BLaER1 (cell line): ENCODE data around the gene CA10.

ENCODE experiments used
- H3K27ac ChIP-seq: shearing (Covaris generic); formaldehyde crosslinking; 2 replicates; pipeline ENCODE4 v1.8.1; 2022
- H3K27me3 ChIP-seq: shearing (Covaris generic); formaldehyde crosslinking; 2 replicates; pipeline ENCODE4 v1.8.1; 2022
- H3K36me3 ChIP-seq: shearing (Covaris generic); formaldehyde crosslinking; 2 replicates; pipeline ENCODE4 v1.8.1; 2022
- H3K4me1 ChIP-seq: shearing (Covaris generic); formaldehyde crosslinking; 2 replicates; pipeline ENCODE4 v1.8.1; 2022
- H3K4me2 ChIP-seq: shearing (Covaris generic); formaldehyde crosslinking; 2 replicates; pipeline ENCODE4 v1.8.1; 2022
- H3K4me3 ChIP-seq: shearing (Covaris generic); formaldehyde crosslinking; 2 replicates; pipeline ENCODE4 v1.8.1; 2022
- H3K9ac ChIP-seq: shearing (Covaris generic); formaldehyde crosslinking; 2 replicates; pipeline ENCODE4 v1.8.1; 2022
- H3K9me3 ChIP-seq: shearing (Covaris generic); formaldehyde crosslinking; 2 replicates; pipeline ENCODE4 v1.8.1; 2022
- H4K20me1 ChIP-seq: shearing (Covaris generic); formaldehyde crosslinking; 2 replicates; pipeline ENCODE4 v1.8.1; 2022
- Cebpa-rat ChIP-seq: shearing (Covaris generic); IDR thresholded peaks from 2 replicates; pipeline ENCODE4 v1.8.1; 2022

CA10 gene

GRCh38 chr17:51767287-51767686, 391.2 kb downstream of the CA10 start:
- Histone ChIP-seq H4K20me1 (no peaks in the 10 kb centered on the region), H3K9me3 (no peaks in the 10 kb centered on the region), H3K27ac (no peak overlapping the region), H3K9ac (no peak overlapping the region), H3K4me1 (peaks cover 5% of the 10 kb centered on the region; the same call in 1 of the 2 replicates), H3K4me3 (no peak overlapping the region), H3K4me2 (no peak overlapping the region), H3K27me3 (no peaks in the 10 kb centered on the region), H3K36me3 (no peaks in the 10 kb centered on the region)
- no peak for TF ChIP-seq Cebpa-rat

DNA sequence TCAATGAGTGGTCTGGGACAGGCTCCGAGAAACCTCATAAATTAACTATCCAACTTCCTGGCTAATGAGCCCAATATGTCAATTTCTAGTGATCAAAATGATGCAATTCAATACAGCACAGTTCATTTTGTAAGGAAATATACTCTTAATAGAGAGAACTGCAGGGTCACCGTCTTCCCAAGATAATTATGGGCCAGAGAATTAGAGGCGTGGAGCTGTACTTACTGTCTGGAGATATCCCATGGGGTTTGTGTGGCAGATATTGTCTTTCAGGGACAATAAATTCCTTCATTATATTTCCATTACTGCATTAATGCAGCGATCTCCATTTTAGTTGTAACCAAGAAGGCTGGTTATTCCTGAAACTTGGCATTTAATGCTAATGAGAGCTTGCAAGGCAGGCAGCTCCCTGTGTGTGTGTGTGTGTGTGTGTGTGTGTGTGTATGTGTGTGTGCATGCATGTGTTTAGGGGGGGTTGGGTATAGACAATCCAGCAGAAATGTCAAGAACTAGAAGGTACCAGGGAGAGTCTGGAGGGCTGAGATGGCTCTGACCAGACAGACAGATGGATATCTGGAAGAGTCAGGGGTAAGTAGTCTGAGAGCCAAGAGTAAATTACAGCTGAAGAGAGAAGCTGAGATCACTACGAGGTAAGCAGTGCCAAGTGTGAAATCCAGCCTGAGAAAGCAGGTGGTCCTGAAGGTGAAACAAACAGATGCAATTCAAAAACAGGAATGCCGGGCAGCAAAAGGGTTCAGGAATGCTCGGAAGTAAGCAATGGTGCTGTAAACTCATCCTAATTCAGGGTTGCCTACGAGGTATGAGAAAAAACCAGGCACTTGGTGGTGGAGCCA, 393.0 kb downstream of the CA10 start:
- Histone ChIP-seq H4K20me1 (no peaks in the 10 kb centered on the region), H3K4me3 (no peak overlapping the region), H3K36me3 (no peaks in the 10 kb centered on the region), H3K4me2 (no peak overlapping the region), H3K9me3 (no peaks in the 10 kb centered on the region), H3K27ac (no peak overlapping the region), H3K4me1 (peaks cover 5% of the 10 kb centered on the region; the same call in 1 of the 2 replicates), H3K9ac (no peak overlapping the region), H3K27me3 (no peaks in the 10 kb centered on the region)
- TF ChIP-seq Cebpa-rat = no peak

- H3K4me2 ChIP-seq = no peak overlapping the region
- no peak overlapping the region for H3K9ac ChIP-seq
- no peaks in the 10 kb centered on the region for H3K36me3 ChIP-seq
- no peaks in the 10 kb centered on the region for H3K27me3 ChIP-seq
- H3K27ac ChIP-seq = no peak overlapping the region
- H3K4me3 ChIP-seq = no peak overlapping the region
- peaks cover under 1% of the 10 kb centered on the region; the same call in 1 of the 2 replicates for H3K4me1 ChIP-seq
- H3K9me3 ChIP-seq = no peaks in the 10 kb centered on the region
- no peaks in the 10 kb centered on the region for H4K20me1 ChIP-seq
- no peak for TF ChIP-seq Cebpa-rat
Observed at GRCh38 chr17:51764387-51764971, 394.0 kb downstream of the CA10 start.

DNA sequence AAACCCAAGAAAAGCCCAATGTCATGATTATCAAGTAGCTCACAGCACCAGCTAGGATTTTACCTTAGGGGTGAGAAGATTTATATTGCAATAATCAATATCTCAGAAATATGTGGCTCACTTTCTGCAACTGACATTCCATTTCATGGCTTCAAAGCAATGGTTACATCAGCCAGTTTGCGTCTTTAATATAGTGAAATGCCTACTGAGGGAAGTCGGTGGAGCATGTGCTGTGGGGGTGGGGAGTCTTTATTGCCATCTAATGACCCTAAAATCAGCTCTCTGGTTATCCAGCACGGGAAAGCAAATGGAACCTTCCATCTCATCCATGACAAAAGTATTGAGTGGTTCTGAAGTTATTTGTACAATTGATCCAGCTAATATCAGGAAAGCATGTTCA, 395.5 kb downstream of the CA10 start:
- Histone ChIP-seq H3K9me3 (no peaks in the 10 kb centered on the region), H3K27ac (no peak overlapping the region), H3K36me3 (no peaks in the 10 kb centered on the region), H3K4me2 (no peak overlapping the region), H3K4me1 (no peaks in the 10 kb centered on the region), H4K20me1 (no peaks in the 10 kb centered on the region), H3K9ac (no peak overlapping the region), H3K4me3 (no peak overlapping the region), H3K27me3 (no peaks in the 10 kb centered on the region)
- TF ChIP-seq Cebpa-rat = no peak

- Histone ChIP-seq H3K4me3 (no peak overlapping the region), H3K36me3 (no peaks in the 10 kb centered on the region), H3K4me1 (no peaks in the 10 kb centered on the region), H3K4me2 (no peak overlapping the region), H3K27me3 (no peaks in the 10 kb centered on the region), H3K27ac (no peak overlapping the region), H3K9me3 (no peaks in the 10 kb centered on the region), H4K20me1 (no peaks in the 10 kb centered on the region), H3K9ac (no peak overlapping the region)
- TF ChIP-seq Cebpa-rat = no peak
Observed at GRCh38 chr17:51761105-51761504, 397.4 kb downstream of the CA10 start.

DNA sequence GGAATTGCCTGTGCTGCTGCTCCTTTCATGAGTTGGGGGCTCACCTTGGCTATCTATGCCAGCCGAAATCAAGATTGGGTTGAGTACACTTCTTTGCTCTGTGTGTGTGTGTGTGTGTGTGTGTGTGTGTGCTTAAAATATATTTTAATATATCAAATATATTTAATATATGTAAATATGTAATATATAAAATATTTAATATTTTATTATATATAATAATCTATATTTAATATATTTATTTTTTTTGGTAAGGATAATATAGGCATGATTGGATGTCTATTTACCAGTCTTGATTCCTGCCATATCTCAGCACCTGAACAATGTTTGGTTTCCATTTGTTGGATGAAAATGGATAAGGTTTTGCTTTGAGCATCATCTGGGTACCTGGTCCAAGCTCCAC, 399.3 kb downstream of the CA10 start:
- Histone ChIP-seq H3K36me3 (no peaks in the 10 kb centered on the region), H3K4me1 (no peaks in the 10 kb centered on the region), H3K27ac (no peak overlapping the region), H3K4me3 (no peak overlapping the region), H4K20me1 (no peaks in the 10 kb centered on the region), H3K27me3 (no peaks in the 10 kb centered on the region), H3K4me2 (no peak overlapping the region), H3K9me3 (no peaks in the 10 kb centered on the region), H3K9ac (no peak overlapping the region)
- no peak for TF ChIP-seq Cebpa-rat

GRCh38 chr17:51751072-51751471, 407.4 kb downstream of the CA10 start:
- Histone ChIP-seq H3K4me3 (no peak overlapping the region), H3K27ac (no peak overlapping the region), H3K9ac (no peak overlapping the region), H3K4me1 (no peaks in the 10 kb centered on the region), H3K4me2 (no peak overlapping the region), H3K27me3 (no peaks in the 10 kb centered on the region), H4K20me1 (no peaks in the 10 kb centered on the region), H3K9me3 (no peaks in the 10 kb centered on the region), H3K36me3 (no peaks in the 10 kb centered on the region)
- TF ChIP-seq Cebpa-rat = no peak

GRCh38 chr17:51748749-51749604, 409.5 kb downstream of the CA10 start:
- Histone ChIP-seq H3K4me3 (no peak overlapping the region), H3K4me2 (no peak overlapping the region)

GRCh38 chr17:51746421-51746820, 412.1 kb downstream of the CA10 start:
- TF ChIP-seq Cebpa-rat = no peak
- no peaks in the 10 kb centered on the region for H3K4me1 ChIP-seq

More at GRCh38 chr17:51748749-51749604, 409.5 kb downstream of the CA10 start:
- Histone ChIP-seq H4K20me1 (no peaks in the 10 kb centered on the region), H3K36me3 (no peaks in the 10 kb centered on the region), H3K4me1 (no peaks in the 10 kb centered on the region), H3K9me3 (no peaks in the 10 kb centered on the region), H3K9ac (no peak overlapping the region), H3K27ac (no peak overlapping the region), H3K27me3 (no peaks in the 10 kb centered on the region)
- no peak for TF ChIP-seq Cebpa-rat

More at GRCh38 chr17:51746421-51746820, 412.1 kb downstream of the CA10 start:
- Histone ChIP-seq H3K27me3 (no peaks in the 10 kb centered on the region), H3K9ac (no peak overlapping the region), H3K27ac (no peak overlapping the region), H3K4me3 (no peak overlapping the region), H3K4me2 (no peak overlapping the region), H3K9me3 (no peaks in the 10 kb centered on the region), H4K20me1 (no peaks in the 10 kb centered on the region), H3K36me3 (no peaks in the 10 kb centered on the region)
